Islet of Langerhans (tissue), 1 donor: ENCODE measurements around the gene LPIN1.
"Not testable (repeated sequence)": the region's sequence is repeated elsewhere in the genome, so short reads cannot be mapped to it uniquely, and the experiment has no call there.

Experiments
- FAIRE-seq: peaks from one replicate; lab custom pipeline; 2011; peaks lifted over from hg19 to GRCh38; lab: Jason Lieb, UNC

LPIN1 gene

GRCh38 chr2:11743846-11744553, 2.4 kb upstream of the LPIN1 start:
- peak; percentile 93 for FAIRE-seq

DNA sequence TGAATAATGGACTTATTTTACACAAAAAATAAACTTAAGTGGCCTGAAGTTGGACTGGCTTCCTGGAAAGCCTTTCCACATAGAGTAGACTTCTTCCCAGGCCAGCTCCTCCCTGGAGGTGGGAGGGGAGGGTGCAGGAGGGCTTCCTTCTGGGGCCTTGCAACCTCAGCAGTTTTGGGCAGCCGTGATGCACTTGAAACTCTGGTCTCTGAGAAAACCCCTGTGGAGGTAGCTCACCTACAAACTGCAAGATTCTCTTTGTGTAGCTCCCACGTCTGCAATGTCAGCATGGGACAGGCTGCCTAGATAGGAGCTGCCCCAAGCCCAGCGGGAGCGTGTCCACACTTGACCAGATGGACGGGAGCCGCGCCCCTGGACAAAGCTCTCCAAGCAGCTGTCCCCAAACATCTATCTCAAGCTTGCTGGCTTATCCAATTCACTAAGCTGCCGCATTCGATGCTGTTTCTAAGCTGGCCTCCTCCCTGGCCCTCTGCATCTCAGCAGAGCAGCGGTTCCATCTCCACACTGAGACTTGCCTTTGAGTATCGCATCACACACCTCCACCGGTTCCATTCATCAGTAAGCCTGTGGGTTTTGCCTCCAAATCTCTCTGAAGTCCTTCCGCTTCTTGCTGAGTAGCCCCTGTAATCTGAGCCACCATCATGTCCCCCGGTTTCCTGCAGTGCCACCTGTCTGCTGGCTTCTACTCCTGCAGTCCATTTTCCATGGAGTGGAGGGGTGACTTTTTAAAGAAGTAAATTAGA, 1.6 kb upstream of the LPIN1 start:
- no peak for FAIRE-seq

DNA sequence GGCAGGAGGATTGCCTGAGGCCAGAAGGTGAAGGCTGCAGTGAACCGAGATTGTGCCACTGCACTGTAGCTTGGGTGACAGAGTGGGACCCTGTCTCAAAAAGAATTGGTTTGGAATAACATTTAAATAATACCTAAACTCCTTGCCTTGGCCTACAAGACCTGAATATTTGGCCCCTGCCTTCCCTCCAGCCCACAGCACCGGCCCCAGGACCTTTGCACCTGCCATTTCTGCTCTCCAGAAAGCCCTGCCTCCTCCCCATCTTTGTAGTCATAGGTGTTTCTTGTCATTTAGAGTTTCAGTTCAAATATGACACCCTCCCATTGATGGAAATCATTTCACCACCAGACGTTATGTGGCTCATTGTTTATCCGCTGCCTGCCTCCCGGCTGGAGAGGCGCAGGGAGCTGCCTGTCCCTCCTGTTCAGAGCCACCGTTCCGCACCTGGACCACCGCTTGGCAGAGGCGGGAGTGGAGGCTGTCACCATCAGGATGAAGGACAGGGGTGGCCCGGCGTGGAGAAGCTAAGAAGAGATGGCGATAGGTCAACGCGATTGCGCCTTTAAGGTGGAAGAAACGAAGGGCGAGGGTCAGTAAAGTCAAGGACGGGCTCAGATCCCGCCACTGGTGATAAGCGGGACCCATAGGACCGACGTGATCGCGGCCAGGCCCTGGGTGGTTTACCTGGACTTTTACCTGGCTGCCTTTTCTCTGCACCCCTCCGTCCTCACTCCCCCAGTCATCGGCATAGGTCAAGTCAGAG, 638 bp upstream of the LPIN1 start:
- FAIRE-seq = no peak

DNA sequence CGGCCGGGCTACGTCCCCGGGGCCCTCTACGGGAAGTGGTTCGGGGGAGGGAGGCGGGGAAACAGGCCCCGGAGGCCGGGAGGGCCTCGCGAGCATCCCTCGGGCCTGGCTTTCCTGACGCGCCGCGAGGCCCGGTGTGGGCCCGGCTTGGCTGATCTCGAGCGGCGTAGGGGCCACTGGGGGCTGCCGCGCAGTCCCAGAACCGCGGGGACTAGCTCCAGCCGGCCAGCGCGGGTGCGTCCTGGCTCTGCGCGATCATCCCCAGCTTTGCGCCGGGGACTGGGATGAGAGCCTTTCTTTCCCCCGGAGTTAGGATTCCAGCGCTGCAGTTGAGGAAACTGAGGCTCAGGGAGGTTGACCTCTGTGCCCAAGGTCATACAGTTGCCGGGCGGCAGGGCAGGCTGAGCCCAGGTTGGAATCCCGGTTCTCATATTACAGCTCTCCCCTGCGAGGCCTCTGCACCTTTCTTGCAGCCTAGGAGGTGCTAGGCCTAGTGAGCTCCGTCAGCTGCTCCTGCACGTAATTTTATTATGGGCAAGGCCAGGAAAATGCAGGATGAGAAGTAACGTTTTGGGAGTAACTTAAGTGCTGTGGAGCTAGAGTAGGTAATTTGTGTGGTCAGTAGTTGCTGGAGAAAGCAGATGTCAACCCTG, 501 bp downstream of the LPIN1 start:
- no peak for FAIRE-seq

DNA sequence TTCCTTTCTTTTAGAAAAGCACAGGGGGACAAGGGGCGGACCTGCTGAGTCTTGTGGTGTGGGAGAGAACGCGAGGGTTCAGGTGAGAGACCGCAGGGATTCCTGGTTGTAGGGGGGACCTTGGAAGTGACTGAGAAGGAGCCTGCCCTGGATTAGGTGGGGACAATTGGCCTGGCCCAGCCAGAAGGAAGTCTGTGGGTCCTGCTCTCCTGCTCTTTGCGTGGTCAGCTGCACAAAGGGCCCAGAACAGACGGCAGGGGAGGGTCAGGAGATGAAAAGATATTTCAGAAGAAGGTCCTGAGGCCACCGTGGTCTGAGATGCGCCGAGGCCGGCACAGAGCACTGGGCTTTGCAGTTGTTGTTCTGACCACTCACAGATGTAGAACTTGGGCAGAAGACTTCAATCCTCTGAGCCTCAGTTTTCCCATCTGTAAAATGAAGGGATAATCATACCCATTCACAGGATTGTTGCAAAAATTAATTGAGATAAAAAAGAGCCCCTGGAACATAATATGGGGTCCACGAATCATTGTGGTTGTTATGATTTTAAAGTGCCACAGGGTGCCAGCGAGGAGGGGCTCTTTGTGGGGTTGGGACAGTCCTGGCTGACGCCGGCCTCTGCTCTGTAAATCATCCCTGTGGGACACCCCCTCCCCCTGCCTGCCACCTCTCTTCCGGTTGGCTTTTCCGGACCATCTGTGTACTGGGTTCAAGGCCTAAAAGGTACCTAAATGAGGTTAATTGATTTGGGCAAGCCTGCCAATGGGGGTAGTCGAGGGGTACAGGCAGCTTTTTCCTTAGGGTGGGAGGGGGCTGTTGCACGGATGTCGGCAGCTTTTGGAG, 1.8 kb downstream of the LPIN1 start:
- no peak for FAIRE-seq

GRCh38 chr2:11748861-11749645, 2.6 kb downstream of the LPIN1 start:
- no peak for FAIRE-seq

GRCh38 chr2:11749646-11750349, 3.4 kb downstream of the LPIN1 start:
- FAIRE-seq = no peak

GRCh38 chr2:11750422-11750821, 4.0 kb downstream of the LPIN1 start:
- FAIRE-seq = no peak

- no peak for FAIRE-seq
These were observed 4.5 kb downstream of the LPIN1 start for GRCh38 chr2:11750917-11751316.

- FAIRE-seq = no peak
These were observed 6.5 kb downstream of the LPIN1 start for GRCh38 chr2:11752906-11753305.

DNA sequence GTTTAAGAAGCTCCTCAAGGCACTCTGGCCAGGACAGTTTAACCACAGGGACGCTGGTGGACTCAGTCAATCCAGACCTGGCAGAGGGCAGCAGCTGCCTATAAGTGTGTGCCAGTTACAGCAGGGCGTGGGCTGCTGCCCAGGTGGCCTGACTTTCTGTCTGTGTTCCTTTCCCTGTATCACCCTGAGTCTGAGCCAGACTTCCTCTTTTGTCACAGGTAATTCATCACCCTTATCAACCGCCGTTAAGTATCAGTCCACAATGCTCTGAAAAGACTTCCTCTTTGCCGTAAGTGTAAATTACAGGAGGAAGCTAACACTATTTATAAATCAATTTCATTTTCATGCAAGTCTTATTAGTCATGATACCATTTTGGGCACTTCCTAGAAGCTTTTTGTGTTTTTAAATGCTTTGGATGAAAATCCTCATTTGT, 7.0 kb downstream of the LPIN1 start:
- FAIRE-seq = peak; percentile 93

- FAIRE-seq = no peak
These were observed 7.7 kb downstream of the LPIN1 start for GRCh38 chr2:11753886-11754699.

GRCh38 chr2:11754700-11755015, 8.2 kb downstream of the LPIN1 start:
- no peak for FAIRE-seq

DNA sequence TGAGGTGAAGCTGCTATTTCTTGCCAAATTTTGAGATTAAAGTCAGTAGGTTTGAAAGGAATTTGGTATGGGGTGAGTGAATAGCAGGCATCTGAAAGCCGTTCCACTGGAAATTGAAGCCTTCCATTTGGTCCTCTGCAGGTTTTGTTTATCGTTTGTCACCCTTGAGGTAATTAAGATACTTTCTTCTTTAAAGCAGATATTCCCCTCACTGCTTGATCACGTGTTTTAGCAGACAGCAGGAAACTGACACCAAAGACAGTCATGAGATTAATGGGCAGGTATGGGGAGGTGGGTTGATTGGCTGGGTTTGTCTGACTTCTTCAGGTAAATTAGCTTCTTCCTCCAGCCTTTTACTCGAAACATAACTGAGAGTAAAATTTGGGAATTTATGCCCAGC, 10.7 kb downstream of the LPIN1 start:
- no peak for FAIRE-seq

- no peak for FAIRE-seq
These were observed 11.8 kb downstream of the LPIN1 start for GRCh38 chr2:11758187-11758586.

GRCh38 chr2:11758647-11759046, 12.2 kb downstream of the LPIN1 start:
- FAIRE-seq = no peak

GRCh38 chr2:11759182-11759975, 12.9 kb downstream of the LPIN1 start:
- not testable (repeated sequence) for FAIRE-seq

- FAIRE-seq = no peak
These were observed 14.8 kb downstream of the LPIN1 start for GRCh38 chr2:11761259-11761658.

GRCh38 chr2:11762031-11762430, 15.6 kb downstream of the LPIN1 start:
- no peak for FAIRE-seq
